ENCODE results near the gene RDX. TPM values are rescaled to one million over a fixed set of nuclear protein-coding genes. Genes with fewer than 3 reads are reported as not detected.

The RDX gene
- total RNA-seq, 1 experiment from 2014 or later = 86.6 TPM

GRCh38 chr11:110152199-110152598, 144.2 kb downstream of the RDX start:
- TF ChIP-seq CTCF (conservative IDR thresholded peaks at IDR 0.05) = no peak
- H2BK120ac ChIP-seq (ENCODE audit: low read depth, low read length, poor library complexity, severe bottlenecking) = no peak overlapping the region
- no peak overlapping the region for H2BK5ac ChIP-seq (ENCODE audit: insufficient read length, low read length)
- H3K4me3 Mint-ChIP-seq = no peak overlapping the region
- H3K23ac ChIP-seq (ENCODE audit: insufficient read length, low read depth, low read length) = no peak overlapping the region
- no peak overlapping the region for H2BK20ac ChIP-seq (ENCODE audit: low read depth, low read length, poor library complexity, severe bottlenecking)
- peaks cover 4% of the 10 kb centered on the region for H3K4me1 ChIP-seq (ENCODE audit: insufficient read depth, low read length)
- H3K27ac ChIP-seq (ENCODE audit: insufficient read length, low read depth, low read length) = no peak overlapping the region
- H3K27ac Mint-ChIP-seq = no peak overlapping the region
- no CpG with 5 or more reads among the region's 1 CpG for WGBS (ENCODE audit: extremely low coverage, insufficient read length, low lambda C conversion rate)
- no peak overlapping the region for H3K4ac ChIP-seq (ENCODE audit: low read depth, low read length)
- H4K8ac ChIP-seq (replicated peaks; ENCODE audit: insufficient read length, low read depth, low read length) = no peak overlapping the region
- H2BK15ac ChIP-seq (ENCODE audit: low read depth, low read length) = no peak overlapping the region
- no peak overlapping the region for H3K18ac ChIP-seq (ENCODE audit: insufficient read length, low read depth, low read length)
- no peaks in the 10 kb centered on the region for H3K9me3 ChIP-seq (ENCODE audit: control insufficient read depth, low read depth, low read length)
- H3K36me3 Mint-ChIP-seq (ENCODE audit: insufficient read depth in 1 of 3, low read depth in 3 of 3) = peaks cover 0 to 6% (median 3%) of the 10 kb centered on the region in 3 experiments; a peak in 1 of 7 replicates
- H4K91ac ChIP-seq (ENCODE audit: insufficient read length, low read depth, low read length) = no peak overlapping the region
- no peak overlapping the region for H3K9ac ChIP-seq (ENCODE audit: extremely low read depth, insufficient read length, low read length)
- no peaks in the 10 kb centered on the region for H4K20me1 ChIP-seq (ENCODE audit: control insufficient read depth, insufficient read depth, insufficient read length)
- H3K79me2 ChIP-seq (ENCODE audit: insufficient read depth, low read length) = no peaks in the 10 kb centered on the region
- no peak overlapping the region for H3K56ac ChIP-seq (ENCODE audit: insufficient read length, low read depth, low read length)
- H2AFZ ChIP-seq (ENCODE audit: low read length) = no peak overlapping the region
- peaks cover 8% of the 10 kb centered on the region in 2 experiments for H3K4me1 Mint-ChIP-seq
- H4K5ac ChIP-seq (ENCODE audit: insufficient read length, low read depth, low read length) = no peak overlapping the region
- no peak overlapping the region for H3K4me2 ChIP-seq (ENCODE audit: insufficient read depth, insufficient read length, low read length)
- no peak for DNase-seq
- no peaks in the 10 kb centered on the region for H3K27me3 ChIP-seq (ENCODE audit: insufficient read depth, low read length)
- no peaks in the 10 kb centered on the region for H3K79me1 ChIP-seq (ENCODE audit: insufficient read depth, low read depth, low read length, poor library complexity, severe bottlenecking)
- H3K9me3 Mint-ChIP-seq = no peaks in the 10 kb centered on the region
- no peaks in the 10 kb centered on the region for H3K23me2 ChIP-seq (ENCODE audit: insufficient read length, low read depth, low read length, poor library complexity, severe bottlenecking)
- no peak overlapping the region for H2AK5ac ChIP-seq (ENCODE audit: insufficient read length, low read length)
- H3K27me3 Mint-ChIP-seq (ENCODE audit: low read depth) = no peaks in the 10 kb centered on the region
- no peak overlapping the region for H3K14ac ChIP-seq (ENCODE audit: insufficient read depth, low read length)
- H2BK12ac ChIP-seq (ENCODE audit: insufficient read length, low read depth, low read length) = no peak overlapping the region
- no peak overlapping the region for H3T11ph ChIP-seq (ENCODE audit: low read length)

Measured in H9 (cell line).